GM12892 (cell line): ENCODE data around the gene CPXM1.
"Not testable (repeated sequence)": the region's sequence is repeated elsewhere in the genome, so short reads cannot be mapped to it uniquely, and the experiment has no call there.

ENCODE experiments used
- DNase-seq: peaks from one replicate; pipeline ENCODE4 v3.0.0; 2011; ENCODE audit not compliant: insufficient read length
- FAIRE-seq: peaks from 2 replicates; lab custom pipeline; 2011; peaks lifted over from hg19 to GRCh38; lab: Jason Lieb, UNC
- POLR2A ChIP-seq: IDR thresholded peaks from 2 replicates; pipeline ENCODE4 v1.6.1; 2011; ENCODE audit warnings: low read depth, low read length, control low read depth
- POLR2AphosphoS5 ChIP-seq: IDR thresholded peaks from 2 replicates; pipeline ENCODE4 v1.6.1; 2011; ENCODE audit warnings: low read depth, low read length, control low read depth
- TAF1 ChIP-seq: IDR thresholded peaks from 2 replicates; pipeline ENCODE4 v1.6.1; 2011; ENCODE audit warnings: low read depth, mild to moderate bottlenecking, control low read depth, low read length, borderline replicate concordance

CPXM1 gene

GRCh38 chr20:2837221-2837960 is 37.0 kb upstream of the CPXM1 start:
- no peak for FAIRE-seq
- TF ChIP-seq TAF1 (no peak), POLR2AphosphoS5 (no peak), POLR2A (no peak)
- DNase-seq, result no peak

- DNase-seq (no peak), FAIRE-seq (no peak)
- TF ChIP-seq TAF1 (no peak), POLR2AphosphoS5 (no peak), POLR2A (no peak)
Observed at GRCh38 chr20:2836035-2836434, 35.6 kb upstream of the CPXM1 start.

- DNase-seq, result no peak
- TF ChIP-seq POLR2AphosphoS5, result no peak
- no peak for TF ChIP-seq POLR2A
- TF ChIP-seq TAF1, result no peak
- no peak for FAIRE-seq
Observed at GRCh38 chr20:2835331-2835796, 34.9 kb upstream of the CPXM1 start.

GRCh38 chr20:2834401-2835110 is 34.1 kb upstream of the CPXM1 start:
- FAIRE-seq (no peak), DNase-seq (no peak)
- no peak for TF ChIP-seq POLR2AphosphoS5
- no peak for TF ChIP-seq TAF1
- TF ChIP-seq POLR2A, result no peak

GRCh38 chr20:2833761-2834160 is 33.3 kb upstream of the CPXM1 start:
- no peak for DNase-seq
- TF ChIP-seq TAF1, result no peak
- no peak for TF ChIP-seq POLR2A
- no peak for TF ChIP-seq POLR2AphosphoS5
- no peak for FAIRE-seq

- not testable (repeated sequence) for DNase-seq, FAIRE-seq
Observed at GRCh38 chr20:2831206-2831605, 30.8 kb upstream of the CPXM1 start.

GRCh38 chr20:2829376-2829775 is 28.9 kb upstream of the CPXM1 start:
- no peak for DNase-seq
- no peak for FAIRE-seq
- TF ChIP-seq POLR2AphosphoS5, result no peak
- TF ChIP-seq TAF1, result no peak
- TF ChIP-seq POLR2A, result no peak

- no peak for DNase-seq
- TF ChIP-seq TAF1 (no peak), POLR2A (no peak)
- FAIRE-seq, result no peak
Observed at GRCh38 chr20:2826655-2827054, 26.2 kb upstream of the CPXM1 start.

GRCh38 chr20:2825761-2826160 is 25.3 kb upstream of the CPXM1 start:
- no peak for FAIRE-seq
- DNase-seq, result no peak
- TF ChIP-seq TAF1, result no peak
- no peak for TF ChIP-seq POLR2AphosphoS5
- no peak for TF ChIP-seq POLR2A

GRCh38 chr20:2822073-2822472 is 21.6 kb upstream of the CPXM1 start:
- TF ChIP-seq POLR2AphosphoS5 (no peak), TAF1 (no peak), POLR2A (no peak)
- no peak for DNase-seq
- no peak for FAIRE-seq

GRCh38 chr20:2820896-2821869 is 20.8 kb upstream of the CPXM1 start:
- FAIRE-seq, result no peak
- DNase-seq, result no peak
- no peak for TF ChIP-seq POLR2A
- TF ChIP-seq TAF1, result no peak
- no peak for TF ChIP-seq POLR2AphosphoS5
